PC-3 (cell line): ENCODE measurements around the gene ARHGEF16.

Source experiments
- EZH2 ChIP-seq: fragments of 300-600 bp; sonication (generic); IDR thresholded peaks from one replicate; pipeline ENCODE4 v1.6.1; 2017; ENCODE audit warnings: antibody characterized with exemption, mild to moderate bottlenecking, low read length; ENCODE audit not compliant: unreplicated experiment
- EZH2phosphoT487 ChIP-seq: fragments of 300-600 bp; sonication (generic); IDR thresholded peaks from 2 replicates; pipeline ENCODE4 v1.6.1; 2018; ENCODE audit warnings: mild to moderate bottlenecking, antibody characterized with exemption, low read length, borderline replicate concordance
- TF ChIP-seq, protein P1 (sequence below): fragments of 300-600 bp; sonication (generic); conservative IDR thresholded peaks from 2 replicates; pipeline ENCODE4 v1.5.1; 2017; ENCODE audit warnings: antibody characterized with exemption, low read depth, mild to moderate bottlenecking, low read length

- TF ChIP-seq, protein P1, sequence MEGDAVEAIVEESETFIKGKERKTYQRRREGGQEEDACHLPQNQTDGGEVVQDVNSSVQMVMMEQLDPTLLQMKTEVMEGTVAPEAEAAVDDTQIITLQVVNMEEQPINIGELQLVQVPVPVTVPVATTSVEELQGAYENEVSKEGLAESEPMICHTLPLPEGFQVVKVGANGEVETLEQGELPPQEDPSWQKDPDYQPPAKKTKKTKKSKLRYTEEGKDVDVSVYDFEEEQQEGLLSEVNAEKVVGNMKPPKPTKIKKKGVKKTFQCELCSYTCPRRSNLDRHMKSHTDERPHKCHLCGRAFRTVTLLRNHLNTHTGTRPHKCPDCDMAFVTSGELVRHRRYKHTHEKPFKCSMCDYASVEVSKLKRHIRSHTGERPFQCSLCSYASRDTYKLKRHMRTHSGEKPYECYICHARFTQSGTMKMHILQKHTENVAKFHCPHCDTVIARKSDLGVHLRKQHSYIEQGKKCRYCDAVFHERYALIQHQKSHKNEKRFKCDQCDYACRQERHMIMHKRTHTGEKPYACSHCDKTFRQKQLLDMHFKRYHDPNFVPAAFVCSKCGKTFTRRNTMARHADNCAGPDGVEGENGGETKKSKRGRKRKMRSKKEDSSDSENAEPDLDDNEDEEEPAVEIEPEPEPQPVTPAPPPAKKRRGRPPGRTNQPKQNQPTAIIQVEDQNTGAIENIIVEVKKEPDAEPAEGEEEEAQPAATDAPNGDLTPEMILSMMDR: no peak
- TF ChIP-seq EZH2 (no peak), EZH2phosphoT487 (no peak)
Observed at GRCh38 chr1:3476666-3477065, 22.2 kb downstream of the ARHGEF16 start.
